OCI-LY7 (cell line): ENCODE data around the gene IQGAP3.

Source experiments
- CTCF ChIP-seq: fragments of 200-600 bp; sonication (generic); conservative IDR thresholded peaks from 2 replicates; pipeline ENCODE4 v1.5.1; 2014; ENCODE audit warnings: mild to moderate bottlenecking, antibody characterized with exemption, low read length, moderate library complexity, mixed read lengths
- EZH2phosphoT487 ChIP-seq: fragments of 200-600 bp; sonication (generic); IDR thresholded peaks from 2 replicates; pipeline ENCODE4 v1.6.1; 2018; ENCODE audit warnings: low read depth, borderline replicate concordance, mild to moderate bottlenecking, mixed run types, antibody characterized with exemption, low read length, moderate library complexity, mixed read lengths

DNA sequence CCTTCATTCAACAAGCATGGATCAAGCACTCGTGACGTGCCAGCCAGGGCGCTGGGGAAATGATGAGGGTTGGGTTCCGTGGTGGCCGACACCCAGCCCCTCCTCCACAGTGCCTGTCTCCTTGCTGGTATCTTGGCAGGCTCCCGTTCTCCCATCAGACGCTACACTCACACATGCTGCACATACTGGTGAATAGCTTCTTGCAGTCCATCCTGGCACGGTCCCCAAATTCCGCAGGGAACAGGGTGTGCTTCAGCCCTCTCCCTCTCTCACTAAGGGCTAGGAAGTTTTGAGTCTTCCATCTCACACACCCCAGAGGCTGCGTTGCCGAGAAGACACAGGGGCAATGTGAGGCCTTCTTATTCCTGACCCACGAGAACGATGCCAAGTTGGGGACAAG is 61.7 kb downstream of the IQGAP3 start:
- TF ChIP-seq EZH2phosphoT487 = no peak
- no peak for TF ChIP-seq CTCF
